WTC11 (cell line): ENCODE data around the gene EP300.

Experiments used
- ATF2 ChIP-seq: sonication (generic); formaldehyde crosslinking; IDR thresholded peaks from 2 replicates; pipeline ENCODE4 v1.8.1; 2022; ENCODE audit warnings: low read depth, missing genetic modification reagents, borderline replicate concordance
- CBFB ChIP-seq: sonication (generic); formaldehyde crosslinking; IDR thresholded peaks from 2 replicates; pipeline ENCODE4 v1.8.1; 2022; ENCODE audit warnings: mild to moderate bottlenecking, low read depth, missing genetic modification reagents
- CREM ChIP-seq: sonication (generic); formaldehyde crosslinking; IDR thresholded peaks from 2 replicates; pipeline ENCODE4 v1.8.1; 2022; ENCODE audit warnings: mild to moderate bottlenecking, missing genetic modification reagents, moderate library complexity
- CTCF ChIP-seq: fragments of 200-600 bp; IDR thresholded peaks from 2 replicates; pipeline ENCODE4 v1.8.0; 2022; ENCODE audit warnings: antibody characterized with exemption
- NFATC4 ChIP-seq: fragments of 250-450 bp; sonication (Bioruptor Pico); IDR thresholded peaks from 2 replicates; pipeline ENCODE4 v1.9.0; 2021; ENCODE audit warnings: mild to moderate bottlenecking
- NFYB ChIP-seq: sonication (generic); formaldehyde crosslinking; conservative IDR thresholded peaks from 2 replicates; pipeline ENCODE4 v1.8.0; 2022; ENCODE audit warnings: low read depth, missing genetic modification reagents
- NR2C2 ChIP-seq: sonication (generic); formaldehyde crosslinking; IDR thresholded peaks from 2 replicates; pipeline ENCODE4 v1.8.0; 2022; ENCODE audit warnings: mild to moderate bottlenecking, missing genetic modification reagents
- TCF7 ChIP-seq: sonication (generic); formaldehyde crosslinking; IDR thresholded peaks from 2 replicates; pipeline ENCODE4 v1.8.0; 2022; ENCODE audit warnings: mild to moderate bottlenecking, low read depth, missing genetic modification reagents, moderate library complexity
- TP53 ChIP-seq: sonication (generic); formaldehyde crosslinking; IDR thresholded peaks from 2 replicates; pipeline ENCODE4 v1.8.1; 2023; ENCODE audit warnings: mild to moderate bottlenecking, missing genetic modification reagents
- TF ChIP-seq, protein P1 (sequence below): sonication (generic); formaldehyde crosslinking; IDR thresholded peaks from 2 replicates; pipeline ENCODE4 v1.8.1; 2023; ENCODE audit warnings: mild to moderate bottlenecking, missing genetic modification reagents, moderate library complexity
- TF ChIP-seq, protein P2 (sequence below): sonication (generic); formaldehyde crosslinking; IDR thresholded peaks from 2 replicates; pipeline ENCODE4 v1.8.0; 2022; ENCODE audit warnings: missing genetic modification reagents

- no peak for TF ChIP-seq ATF2 (CRISPR knock-in tag)
- no peak for TF ChIP-seq NR2C2 (CRISPR knock-in tag)
- TF ChIP-seq CTCF = no peak
- no peak for TF ChIP-seq NFYB (CRISPR knock-in tag)
- TF ChIP-seq, protein P1, sequence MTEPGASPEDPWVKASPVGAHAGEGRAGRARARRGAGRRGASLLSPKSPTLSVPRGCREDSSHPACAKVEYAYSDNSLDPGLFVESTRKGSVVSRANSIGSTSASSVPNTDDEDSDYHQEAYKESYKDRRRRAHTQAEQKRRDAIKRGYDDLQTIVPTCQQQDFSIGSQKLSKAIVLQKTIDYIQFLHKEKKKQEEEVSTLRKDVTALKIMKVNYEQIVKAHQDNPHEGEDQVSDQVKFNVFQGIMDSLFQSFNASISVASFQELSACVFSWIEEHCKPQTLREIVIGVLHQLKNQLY (CRISPR knock-in tag) = no peak
- no peak for TF ChIP-seq CBFB (CRISPR knock-in tag)
- TF ChIP-seq CREM = no peak
- TF ChIP-seq, protein P2, sequence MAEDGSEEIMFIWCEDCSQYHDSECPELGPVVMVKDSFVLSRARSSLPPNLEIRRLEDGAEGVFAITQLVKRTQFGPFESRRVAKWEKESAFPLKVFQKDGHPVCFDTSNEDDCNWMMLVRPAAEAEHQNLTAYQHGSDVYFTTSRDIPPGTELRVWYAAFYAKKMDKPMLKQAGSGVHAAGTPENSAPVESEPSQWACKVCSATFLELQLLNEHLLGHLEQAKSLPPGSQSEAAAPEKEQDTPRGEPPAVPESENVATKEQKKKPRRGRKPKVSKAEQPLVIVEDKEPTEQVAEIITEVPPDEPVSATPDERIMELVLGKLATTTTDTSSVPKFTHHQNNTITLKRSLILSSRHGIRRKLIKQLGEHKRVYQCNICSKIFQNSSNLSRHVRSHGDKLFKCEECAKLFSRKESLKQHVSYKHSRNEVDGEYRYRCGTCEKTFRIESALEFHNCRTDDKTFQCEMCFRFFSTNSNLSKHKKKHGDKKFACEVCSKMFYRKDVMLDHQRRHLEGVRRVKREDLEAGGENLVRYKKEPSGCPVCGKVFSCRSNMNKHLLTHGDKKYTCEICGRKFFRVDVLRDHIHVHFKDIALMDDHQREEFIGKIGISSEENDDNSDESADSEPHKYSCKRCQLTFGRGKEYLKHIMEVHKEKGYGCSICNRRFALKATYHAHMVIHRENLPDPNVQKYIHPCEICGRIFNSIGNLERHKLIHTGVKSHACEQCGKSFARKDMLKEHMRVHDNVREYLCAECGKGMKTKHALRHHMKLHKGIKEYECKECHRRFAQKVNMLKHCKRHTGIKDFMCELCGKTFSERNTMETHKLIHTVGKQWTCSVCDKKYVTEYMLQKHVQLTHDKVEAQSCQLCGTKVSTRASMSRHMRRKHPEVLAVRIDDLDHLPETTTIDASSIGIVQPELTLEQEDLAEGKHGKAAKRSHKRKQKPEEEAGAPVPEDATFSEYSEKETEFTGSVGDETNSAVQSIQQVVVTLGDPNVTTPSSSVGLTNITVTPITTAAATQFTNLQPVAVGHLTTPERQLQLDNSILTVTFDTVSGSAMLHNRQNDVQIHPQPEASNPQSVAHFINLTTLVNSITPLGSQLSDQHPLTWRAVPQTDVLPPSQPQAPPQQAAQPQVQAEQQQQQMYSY (CRISPR knock-in tag) = no peak
- no peak for TF ChIP-seq NFATC4
- no peak for TF ChIP-seq TCF7
- no peak for TF ChIP-seq TP53 (CRISPR knock-in tag)
These were observed 35.1 kb downstream of the EP300 start for GRCh38 chr22:41127451-41127850.
